A673 (cell line): ENCODE results near the gene DSTN. TPM values are rescaled to one million over a fixed set of nuclear protein-coding genes. Genes with fewer than 3 reads are reported as not detected.

ENCODE experiments used
- BruUV-seq: library from RNA; stranded (reverse); fragments of 400-500 nt; replicated peaks from 2 replicates; lab custom pipeline; 2021; lab: Mats Ljungman, UMichigan
- CTCF ChIA-PET: fragments of 300-600 bp; sonication (Branson Sonifier 250); formaldehyde crosslinking; loops from one replicate; lab custom pipeline; 2022; ENCODE audit warnings: antibody characterized with exemption; lab: Charles Lee
- POLR2A ChIA-PET: fragments of 300-600 bp; sonication (Branson Sonifier 250); formaldehyde crosslinking; loops from one replicate; lab custom pipeline; 2022; ENCODE audit warnings: antibody characterized with exemption; ENCODE audit not compliant: low non-redundant PET; lab: Charles Lee
- DNase-seq: peaks from one replicate; pipeline ENCODE4 v3.0.0-alpha.2; 2015; ENCODE audit warnings: low spot score
- H3K27ac ChIP-seq: fragments of 200-600 bp; sonication (generic); 2 replicates; pipeline ENCODE4 v1.5.1; 2016; ENCODE audit warnings: mixed run types, low read depth, mild to moderate bottlenecking, mixed read lengths, antibody characterized with exemption, low read length; ENCODE audit not compliant: poor library complexity, severe bottlenecking
- H3K27me3 ChIP-seq: fragments of 200-600 bp; sonication (generic); replicated peaks from 2 replicates; pipeline ENCODE4 v1.6.1; 2017; ENCODE audit warnings: mixed run types, low read depth, mild to moderate bottlenecking, mixed read lengths, antibody characterized with exemption, low read length; ENCODE audit not compliant: insufficient read depth, poor library complexity
- H3K36me3 ChIP-seq: fragments of 200-600 bp; sonication (generic); 2 replicates; pipeline ENCODE4 v1.6.1; 2016; ENCODE audit warnings: mixed run types, mild to moderate bottlenecking, mixed read lengths, antibody characterized with exemption, low read length; ENCODE audit not compliant: insufficient read depth, poor library complexity, severe bottlenecking
- H3K4me1 ChIP-seq: fragments of 200-600 bp; sonication (generic); 2 replicates; pipeline ENCODE4 v1.6.1; 2017; ENCODE audit warnings: mixed run types, mild to moderate bottlenecking, mixed read lengths, antibody characterized with exemption, low read length; ENCODE audit not compliant: insufficient read depth, poor library complexity, severe bottlenecking
- H3K4me3 ChIP-seq: fragments of 200-600 bp; sonication (generic); 2 replicates; pipeline ENCODE4 v1.5.1; 2016; ENCODE audit warnings: low read depth, mixed run types, mild to moderate bottlenecking, mixed read lengths, low read length; ENCODE audit not compliant: poor library complexity, severe bottlenecking
- H3K9me3 ChIP-seq: fragments of 200-600 bp; sonication (generic); 2 replicates; pipeline ENCODE4 v1.6.1; 2016; ENCODE audit warnings: mixed run types, low read depth, mild to moderate bottlenecking, mixed read lengths, antibody characterized with exemption, low read length; ENCODE audit not compliant: poor library complexity, severe bottlenecking
- CTCF ChIP-seq: fragments of 300-800, 200-600 bp; sonication (generic); conservative IDR thresholded peaks from 2 replicates; pipeline ENCODE4 v1.5.1; 2017; ENCODE audit warnings: low read depth, mild to moderate bottlenecking, antibody characterized with exemption, low read length, moderate library complexity, mixed read lengths
- EZH2 ChIP-seq: fragments of 200-600 bp; sonication (generic); IDR thresholded peaks from 2 replicates; pipeline ENCODE4 v1.6.1; 2017; ENCODE audit warnings: borderline replicate concordance, low read depth, mild to moderate bottlenecking, mixed read lengths, antibody characterized with exemption, low read length; ENCODE audit not compliant: poor library complexity, severe bottlenecking
- intact Hi-C: fragments of 100-400 bp; cut with micrococcal nuclease; formaldehyde crosslinking; loops from one replicate; pipeline ENCODE4 v1.10.0; 2022; ENCODE audit not compliant: unreplicated experiment
- total RNA-seq: library from RNA; stranded (reverse); gene quantifications from 2 replicates; pipeline ENCODE4 v1.2.3, GENCODE V29; 2021

Gene DSTN
- total RNA-seq, 1 experiment from 2014 or later, result 159 TPM

GRCh38 chr20:17530716-17531664, 38.9 kb upstream of the DSTN start, which contains the start of gene BFSP1:
TSS of gene BFSP1 (minus strand) at chr20:17531379. CDS start at chr20:17531329, 50 bp downstream.
- no peaks in the 10 kb centered on the region for H3K9me3 ChIP-seq
- H3K4me3 ChIP-seq, result peak within 1 kb of the TSS; percentile 57
- TF ChIP-seq CTCF, result no peak
- TF ChIP-seq EZH2, result no peak
- peak; percentile 79 for DNase-seq
- peaks cover 23% of the 10 kb centered on the region for H3K4me1 ChIP-seq
- intact Hi-C loops, result loop anchor here (5.0 to 10.0 kb wide), 4 partner anchors 154 to 729 kb away; partner anchors contain the start of genes MGME1, RRBP1 and SNX5
- H3K36me3 ChIP-seq, result no peaks in the 10 kb centered on the region
- no TSS peak for BruUV-seq
- ChIA-PET CTCF (interaction anchor here (0.7 kb wide), 1 partner anchor 148 kb away, joined by 20 read pairs; no protein-coding TSS in a partner anchor), POLR2A (no interaction called here)
- H3K27ac ChIP-seq, result peak within 1 kb of the TSS; percentile 88
- no peaks in the 10 kb centered on the region for H3K27me3 ChIP-seq

GRCh38 chr20:17531665-17532025, 38.2 kb upstream of the DSTN start:
- ChIA-PET CTCF (interaction anchor here (0.7 kb wide), 1 partner anchor 147 kb away, joined by 20 read pairs; no protein-coding TSS in a partner anchor), POLR2A (no interaction called here)
- TF ChIP-seq EZH2 (no peak), CTCF (no peak)
- TSS peak; percentile 90 for BruUV-seq
- Histone ChIP-seq H3K4me3 (peak overlapping the region; percentile 57), H3K4me1 (peaks cover 23% of the 10 kb centered on the region), H3K9me3 (no peaks in the 10 kb centered on the region), H3K36me3 (no peaks in the 10 kb centered on the region), H3K27ac (peak overlapping the region; percentile 88), H3K27me3 (no peaks in the 10 kb centered on the region)
- intact Hi-C loops, result loop anchor here (2.0 to 10.0 kb wide), 5 partner anchors 27 to 729 kb away; partner anchors contain the start of genes MGME1, RRBP1 and SNX5
- DNase-seq, result no peak

GRCh38 chr20:17533396-17533795, 36.5 kb upstream of the DSTN start:
- Histone ChIP-seq H3K4me3 (no peak overlapping the region), H3K9me3 (no peaks in the 10 kb centered on the region), H3K36me3 (no peaks in the 10 kb centered on the region), H3K27me3 (no peaks in the 10 kb centered on the region), H3K4me1 (peaks cover 29% of the 10 kb centered on the region), H3K27ac (peak overlapping the region; percentile 25)
- peak; percentile 94 for DNase-seq
- POLR2A ChIA-PET, result interaction anchor here (0.7 kb wide), 1 partner anchor 36 kb away, joined by 3 read pairs; the partner anchor contains the start of gene DSTN
- intact Hi-C loops, result loop anchor here (2.0 to 10.0 kb wide), 5 partner anchors 29 to 731 kb away; partner anchors contain the start of genes MGME1, RRBP1 and SNX5
- CTCF ChIA-PET, result interaction anchor here (1.0 kb wide), 1 partner anchor 732 kb away, joined by 4 read pairs; no protein-coding TSS in a partner anchor
- no peak for TF ChIP-seq CTCF
- no peak for TF ChIP-seq EZH2
- BruUV-seq, result no TSS peak
